ENCODE data around the gene DCC. TPM values are rescaled to one million over a fixed set of nuclear protein-coding genes. Genes with fewer than 3 reads are reported as not detected.

Gene DCC
- polyA plus RNA-seq, 1 donor (not counting 4 experiments of a cell fraction or from before 2014, with no cell fraction given), result not detected

GRCh38 chr18:52898485-52899058 lies 558.6 kb downstream of the DCC start:
- Histone ChIP-seq H3K27ac (ENCODE audit: control insufficient read depth, insufficient read depth, low read length) (no peak overlapping the region), H3K4me1 (ENCODE audit: control insufficient read depth, extremely low read depth, insufficient read depth, low read length) (no peaks in the 10 kb centered on the region), H3K9me3 (ENCODE audit: control insufficient read depth, low read depth, low read length) (no peaks in the 10 kb centered on the region), H3K9ac (ENCODE audit: control insufficient read depth, extremely low read depth, insufficient read depth, low read length) (no peak overlapping the region), H2AFZ (ENCODE audit: control insufficient read depth, low read length) (no peak overlapping the region), H3K36me3 (ENCODE audit: control insufficient read depth in 2 of 2, extremely low read depth in 1 of 2, insufficient read depth in 2 of 2, low read length in 2 of 2) (no peaks in the 10 kb centered on the region), H3K4me2 (ENCODE audit: control insufficient read depth, extremely low read depth, insufficient read depth, low read depth, low read length) (no peak overlapping the region), H3K27me3 (ENCODE audit: control insufficient read depth, extremely low read depth, insufficient read depth, low read length) (no peaks in the 10 kb centered on the region), H3K9me1 (ENCODE audit: control insufficient read depth, extremely low read depth, insufficient read depth, low read length) (no peaks in the 10 kb centered on the region), H3K4me3 (ENCODE audit: control insufficient read depth in 2 of 3, extremely low read depth in 1 of 3, insufficient read depth in 2 of 3, low read depth in 1 of 3, low read length in 3 of 3) (no peak overlapping the region), H3K79me2 (ENCODE audit: control insufficient read depth, insufficient read depth, low read length) (no peaks in the 10 kb centered on the region), H4K20me1 (ENCODE audit: control insufficient read depth, extremely low read depth, insufficient read depth, low read length) (no peaks in the 10 kb centered on the region)
- no peak for TF ChIP-seq EZH2 (IDR thresholded peaks at IDR 0.05; ENCODE audit: low read length)
- TF ChIP-seq, protein P1, sequence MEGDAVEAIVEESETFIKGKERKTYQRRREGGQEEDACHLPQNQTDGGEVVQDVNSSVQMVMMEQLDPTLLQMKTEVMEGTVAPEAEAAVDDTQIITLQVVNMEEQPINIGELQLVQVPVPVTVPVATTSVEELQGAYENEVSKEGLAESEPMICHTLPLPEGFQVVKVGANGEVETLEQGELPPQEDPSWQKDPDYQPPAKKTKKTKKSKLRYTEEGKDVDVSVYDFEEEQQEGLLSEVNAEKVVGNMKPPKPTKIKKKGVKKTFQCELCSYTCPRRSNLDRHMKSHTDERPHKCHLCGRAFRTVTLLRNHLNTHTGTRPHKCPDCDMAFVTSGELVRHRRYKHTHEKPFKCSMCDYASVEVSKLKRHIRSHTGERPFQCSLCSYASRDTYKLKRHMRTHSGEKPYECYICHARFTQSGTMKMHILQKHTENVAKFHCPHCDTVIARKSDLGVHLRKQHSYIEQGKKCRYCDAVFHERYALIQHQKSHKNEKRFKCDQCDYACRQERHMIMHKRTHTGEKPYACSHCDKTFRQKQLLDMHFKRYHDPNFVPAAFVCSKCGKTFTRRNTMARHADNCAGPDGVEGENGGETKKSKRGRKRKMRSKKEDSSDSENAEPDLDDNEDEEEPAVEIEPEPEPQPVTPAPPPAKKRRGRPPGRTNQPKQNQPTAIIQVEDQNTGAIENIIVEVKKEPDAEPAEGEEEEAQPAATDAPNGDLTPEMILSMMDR (optimal IDR thresholded peaks at IDR 0.05 in 1 of 3, IDR thresholded peaks at IDR 0.05 in 1 of 3, conservative IDR thresholded peaks at IDR 0.05 in 1 of 3; ENCODE audit: extremely low read depth in 1 of 3, insufficient read depth in 2 of 3, low read length in 3 of 3), result no peak
- dilution Hi-C loops (cut with MboI; ENCODE audit: extremely low pct_ligation_motif_present, low sequenced_read_pairs), result no loop called here
- FAIRE-seq (no peak), DNase-seq (ENCODE audit: low read depth, low spot score) (no peak)

DNA sequence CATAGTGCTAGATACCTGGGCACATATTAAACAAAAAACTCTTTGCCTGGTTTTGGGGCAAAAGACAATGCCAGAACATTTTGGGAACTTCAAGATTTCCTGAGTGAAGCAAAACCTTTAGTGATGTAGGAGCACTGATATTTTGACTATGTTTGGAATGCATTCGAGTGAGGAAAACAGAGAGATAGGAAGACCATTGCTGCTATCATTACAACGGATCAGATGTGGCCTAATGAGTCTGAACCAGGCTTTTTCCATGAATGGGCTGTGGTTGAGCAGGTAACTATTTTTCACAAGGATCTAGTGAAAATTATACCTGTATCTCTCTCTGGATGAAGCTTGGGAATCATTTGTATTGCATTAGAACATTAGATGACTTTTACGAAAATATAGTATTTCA lies 562.2 kb downstream of the DCC start:
- no peaks in the 10 kb centered on the region for H3K9me1 ChIP-seq (ENCODE audit: control insufficient read depth, extremely low read depth, insufficient read depth, low read length)
- H3K9me3 ChIP-seq (ENCODE audit: control insufficient read depth, low read depth, low read length), result no peaks in the 10 kb centered on the region
- H3K27me3 ChIP-seq (ENCODE audit: control insufficient read depth, extremely low read depth, insufficient read depth, low read length), result no peaks in the 10 kb centered on the region
- H3K9ac ChIP-seq (ENCODE audit: control insufficient read depth, extremely low read depth, insufficient read depth, low read length), result no peak overlapping the region
- H3K4me3 ChIP-seq (ENCODE audit: control insufficient read depth in 2 of 3, extremely low read depth in 1 of 3, insufficient read depth in 2 of 3, low read depth in 1 of 3, low read length in 3 of 3), result no peak overlapping the region
- H3K4me1 ChIP-seq (ENCODE audit: control insufficient read depth, extremely low read depth, insufficient read depth, low read length), result no peaks in the 10 kb centered on the region
- no peaks in the 10 kb centered on the region for H3K79me2 ChIP-seq (ENCODE audit: control insufficient read depth, insufficient read depth, low read length)
- dilution Hi-C loops (cut with MboI; ENCODE audit: extremely low pct_ligation_motif_present, low sequenced_read_pairs), result no loop called here
- no peak overlapping the region for H3K27ac ChIP-seq (ENCODE audit: control insufficient read depth, insufficient read depth, low read length)
- no peak overlapping the region for H2AFZ ChIP-seq (ENCODE audit: control insufficient read depth, low read length)
- no peak for DNase-seq (ENCODE audit: low read depth, low spot score)
- no peaks in the 10 kb centered on the region for H4K20me1 ChIP-seq (ENCODE audit: control insufficient read depth, extremely low read depth, insufficient read depth, low read length)
- H3K36me3 ChIP-seq (ENCODE audit: control insufficient read depth in 2 of 2, extremely low read depth in 1 of 2, insufficient read depth in 2 of 2, low read length in 2 of 2), result no peaks in the 10 kb centered on the region
- no peak for FAIRE-seq
- TF ChIP-seq EZH2 (IDR thresholded peaks at IDR 0.05; ENCODE audit: low read length), result no peak
- TF ChIP-seq, protein P1 (optimal IDR thresholded peaks at IDR 0.05 in 1 of 3, IDR thresholded peaks at IDR 0.05 in 1 of 3, conservative IDR thresholded peaks at IDR 0.05 in 1 of 3; ENCODE audit: extremely low read depth in 1 of 3, insufficient read depth in 2 of 3, low read length in 3 of 3), result no peak
- H3K4me2 ChIP-seq (ENCODE audit: control insufficient read depth, extremely low read depth, insufficient read depth, low read depth, low read length), result no peak overlapping the region

Data from keratinocyte (primary cell).